Measurements from ENCODE around the gene SYTL4.
"Not testable (repeated sequence)": the region's sequence is repeated elsewhere in the genome, so short reads cannot be mapped to it uniquely, and the experiment has no call there.

SYTL4 gene

GRCh38 chrX:100731441-100732281, at the start of gene SYTL4:
Gene SYTL4, minus strand, starts transcription at chrX:100732121. Its CDS starts 30,084 bp downstream, at chrX:100702037.
- peak; percentile 54 for DNase-seq (ENCODE audit: low spot score)

GRCh38 chrX:100769439-100769838, 37.5 kb upstream of the SYTL4 start:
- not testable (repeated sequence) for DNase-seq (ENCODE audit: low spot score)

GRCh38 chrX:100768679-100769338, 36.9 kb upstream of the SYTL4 start:
- DNase-seq (ENCODE audit: low spot score): peak; percentile 83

DNA sequence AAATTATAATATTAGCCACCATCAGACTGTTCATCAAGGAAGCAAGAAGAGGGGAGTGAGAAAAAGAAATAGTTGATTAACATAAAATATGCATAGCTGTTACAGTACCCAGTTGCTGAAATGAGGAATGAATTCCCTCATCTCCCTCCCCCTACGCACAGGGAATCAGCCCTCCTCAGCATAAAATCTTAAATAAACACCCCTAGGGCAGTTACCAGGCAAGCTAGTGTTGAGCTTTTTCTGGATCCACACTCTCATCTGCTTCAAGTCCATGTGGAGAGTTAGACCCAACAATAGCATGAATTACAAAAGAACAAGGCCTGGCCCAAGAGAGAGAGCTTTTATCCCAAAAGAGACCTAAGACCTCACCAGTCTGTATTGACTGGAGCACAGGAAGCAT, 19.0 kb upstream of the SYTL4 start:
- no peak for DNase-seq (ENCODE audit: low spot score)

- no peak for DNase-seq (ENCODE audit: low spot score)
Measured at GRCh38 chrX:100748108-100748507, 16.2 kb upstream of the SYTL4 start.

DNA sequence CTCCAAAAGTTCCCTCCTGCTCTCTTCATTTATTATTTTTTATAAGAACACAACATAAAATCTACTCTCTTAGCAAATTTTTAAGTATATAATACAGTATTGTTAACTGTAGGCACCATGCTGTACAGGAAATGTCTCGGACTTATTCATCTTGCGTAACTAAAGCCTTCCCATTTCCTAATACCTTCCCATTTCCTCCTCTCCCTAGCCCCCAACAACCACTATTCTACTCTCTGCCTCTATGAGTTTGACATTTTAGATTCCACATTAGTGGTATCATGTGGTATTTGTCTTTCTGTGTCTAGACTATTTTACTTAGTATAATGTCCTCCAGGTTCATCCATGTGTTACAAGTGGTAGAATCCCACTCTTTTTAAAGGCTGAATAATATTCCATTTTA, 15.8 kb upstream of the SYTL4 start:
- no peak for DNase-seq (ENCODE audit: low spot score)

- no peak for DNase-seq (ENCODE audit: low spot score)
Measured at GRCh38 chrX:100747090-100747489, 15.2 kb upstream of the SYTL4 start.

DNA sequence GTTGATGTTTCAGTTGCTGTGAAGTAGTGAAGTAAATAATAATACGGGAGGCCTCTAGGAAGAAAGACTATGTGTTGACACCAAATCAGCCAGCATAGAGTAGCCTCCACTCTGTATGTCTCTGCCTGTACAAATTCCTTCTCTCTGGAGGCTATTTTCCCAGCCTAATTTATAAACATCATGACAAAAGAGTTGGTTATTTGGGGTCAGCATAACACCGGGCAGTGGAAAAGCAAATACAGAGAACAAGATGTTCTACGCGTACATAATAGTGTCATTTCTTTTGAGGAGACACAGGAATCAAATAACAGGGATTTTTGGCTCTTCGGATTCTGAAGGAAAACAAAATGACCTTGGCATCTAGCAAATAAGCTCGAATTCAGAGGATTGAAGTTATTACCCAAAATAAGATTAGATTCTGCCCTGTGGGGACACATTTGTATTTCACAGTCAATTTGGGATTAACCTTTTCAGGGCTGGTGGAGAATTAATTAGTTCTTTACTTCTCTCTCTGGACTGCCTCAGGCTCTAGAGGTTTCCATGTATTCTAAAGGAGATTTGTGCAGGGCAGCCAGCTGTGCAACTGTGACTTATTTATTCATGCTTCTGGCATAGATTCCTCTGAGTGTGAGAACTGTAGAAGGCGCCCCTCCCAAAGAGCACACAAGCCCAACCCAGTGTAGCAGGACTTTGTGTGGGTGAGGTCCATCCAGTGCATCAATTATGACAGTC, 14.1 kb upstream of the SYTL4 start:
- no peak for DNase-seq (ENCODE audit: low spot score)

DNA sequence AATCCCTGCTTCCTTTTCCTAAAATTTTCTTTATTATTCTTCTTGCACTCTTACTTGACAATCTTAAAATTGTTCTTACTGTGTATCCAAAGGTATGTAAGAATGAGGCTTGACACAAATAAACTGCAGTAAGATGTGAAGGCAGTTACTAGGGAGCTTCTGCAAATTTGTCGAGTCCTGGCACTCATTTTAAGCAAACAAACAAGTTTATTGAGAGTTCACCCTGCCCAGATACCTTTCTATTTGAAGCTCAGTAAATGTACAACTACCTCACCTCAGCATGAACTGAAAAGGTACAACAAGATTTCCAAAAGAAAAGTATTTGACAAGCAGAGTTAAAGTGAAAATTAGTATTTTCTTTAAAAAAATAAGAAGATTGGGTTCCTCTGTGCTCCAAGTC, 13.3 kb upstream of the SYTL4 start:
- no peak for DNase-seq (ENCODE audit: low spot score)

GRCh38 chrX:100743009-100743607, 11.2 kb upstream of the SYTL4 start:
- DNase-seq (ENCODE audit: low spot score): no peak

DNA sequence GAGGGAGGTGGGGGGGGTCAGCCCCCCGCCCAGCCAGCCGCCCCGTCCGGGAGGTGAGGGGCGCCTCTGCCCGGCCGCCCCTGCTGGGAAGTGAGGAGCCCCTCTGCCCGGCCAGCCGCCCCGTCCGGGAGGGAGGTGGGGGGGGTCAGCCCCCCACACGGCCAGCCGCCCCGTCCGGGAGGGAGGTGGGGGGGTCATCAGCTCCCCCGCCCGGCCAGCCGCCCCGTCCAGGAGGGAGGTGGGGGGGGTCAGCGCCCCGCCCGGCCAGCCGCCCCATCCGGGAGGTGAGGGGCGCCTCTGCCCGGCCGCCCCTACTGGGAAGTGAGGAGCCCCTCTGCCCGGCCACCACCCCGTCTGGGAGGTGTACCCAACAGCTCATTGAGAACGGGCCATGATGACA, 7.9 kb downstream of the SYTL4 start:
- DNase-seq (ENCODE audit: low spot score): not testable (repeated sequence)

GRCh38 chrX:100721328-100721727, 10.6 kb downstream of the SYTL4 start:
- DNase-seq (ENCODE audit: low spot score): no peak

GRCh38 chrX:100720301-100720700, 11.6 kb downstream of the SYTL4 start:
- no peak for DNase-seq (ENCODE audit: low spot score)

DNA sequence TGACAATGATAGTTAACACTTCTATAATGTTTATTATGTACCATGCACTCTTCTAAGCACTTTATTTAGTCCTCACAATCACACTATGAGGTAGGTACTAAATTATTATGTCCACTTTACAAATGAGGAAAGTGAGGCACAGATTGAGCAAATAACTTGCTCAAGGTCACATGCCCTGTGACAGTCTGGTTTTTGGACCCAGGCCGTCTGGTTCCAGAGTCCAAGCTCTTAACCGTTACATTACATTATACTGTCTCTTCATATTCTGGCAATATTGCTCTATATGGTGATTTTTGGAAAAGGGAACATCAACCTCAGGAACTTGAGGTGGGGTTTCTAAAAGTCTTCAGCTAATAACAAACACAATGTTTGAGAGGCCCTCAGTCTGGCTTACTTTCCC, 12.8 kb downstream of the SYTL4 start:
- DNase-seq (ENCODE audit: low spot score): no peak

GRCh38 chrX:100717363-100717762, 14.6 kb downstream of the SYTL4 start:
- DNase-seq (ENCODE audit: low spot score): no peak

- DNase-seq (ENCODE audit: low spot score): no peak
Measured at GRCh38 chrX:100710816-100711215, 21.1 kb downstream of the SYTL4 start.

DNA sequence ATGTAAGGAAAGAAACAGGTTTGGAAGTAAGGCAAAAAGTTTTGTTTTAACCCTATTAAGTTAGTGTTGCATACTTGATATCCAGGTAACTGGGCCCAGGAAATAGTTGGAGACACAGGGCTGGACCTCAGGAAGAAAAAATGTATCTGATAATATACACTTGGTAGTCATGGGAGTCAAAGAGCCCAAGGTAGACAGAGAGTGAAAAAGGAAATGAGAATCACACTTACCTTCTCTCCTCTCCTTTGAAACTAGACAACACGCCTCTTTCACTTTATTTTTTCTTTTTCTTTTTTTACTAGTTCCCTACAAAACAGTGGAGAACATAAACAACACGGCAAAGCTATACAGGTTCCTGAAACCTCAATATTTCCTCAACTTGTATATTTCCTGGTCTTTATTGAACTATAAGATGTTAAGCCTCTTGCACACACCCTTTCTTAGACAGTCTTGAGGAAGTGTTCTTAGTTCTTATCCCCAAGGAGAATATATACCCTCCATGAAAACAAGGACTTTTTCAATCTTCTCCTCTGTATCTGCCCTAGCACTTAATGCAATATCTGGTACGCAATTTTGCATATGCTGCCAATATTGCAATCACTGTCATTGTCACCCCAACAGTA, 27.2 kb downstream of the SYTL4 start:
- no peak for DNase-seq (ENCODE audit: low spot score)

DNA sequence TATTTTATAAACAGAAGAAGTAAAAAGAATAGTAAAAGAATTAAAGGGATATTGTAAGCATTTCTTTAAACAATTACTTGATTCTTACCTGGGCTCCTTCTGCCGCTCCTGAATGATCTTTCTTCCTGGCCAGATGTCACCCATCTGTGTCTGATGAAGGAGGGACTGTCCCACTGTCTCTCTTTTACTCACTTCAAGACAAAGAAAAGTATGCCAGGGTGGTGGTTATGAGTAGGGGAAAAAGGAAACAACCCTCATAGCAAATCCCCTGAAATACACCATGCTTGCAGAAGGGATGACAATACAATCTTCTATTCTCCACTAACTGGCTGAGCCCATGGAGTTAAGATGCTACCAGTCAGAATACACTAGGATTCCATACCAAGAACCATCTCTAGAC, 31.1 kb downstream of the SYTL4 start:
- no peak for DNase-seq (ENCODE audit: low spot score)

DNA sequence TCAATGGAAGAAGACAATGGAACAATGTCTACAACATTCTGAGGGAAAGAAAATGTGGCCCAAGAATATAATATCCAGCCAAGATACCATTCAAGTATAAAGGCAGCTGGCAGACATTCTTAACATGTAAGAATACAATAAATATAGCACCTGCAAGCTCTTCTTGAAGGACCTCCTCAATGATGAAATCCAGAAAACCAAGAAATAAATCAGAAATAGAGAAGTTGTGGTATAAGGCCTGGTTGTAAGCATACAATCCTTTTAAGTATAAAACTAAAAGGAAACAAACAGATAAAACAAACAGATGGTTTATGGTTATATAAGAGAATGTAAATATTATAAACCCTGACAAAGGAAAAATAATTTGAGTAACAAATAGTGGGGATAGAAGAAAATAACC, 33.4 kb downstream of the SYTL4 start:
- no peak for DNase-seq (ENCODE audit: low spot score)

- DNase-seq (ENCODE audit: low spot score): no peak
Measured at GRCh38 chrX:100696699-100697351, 35.1 kb downstream of the SYTL4 start.

DNA sequence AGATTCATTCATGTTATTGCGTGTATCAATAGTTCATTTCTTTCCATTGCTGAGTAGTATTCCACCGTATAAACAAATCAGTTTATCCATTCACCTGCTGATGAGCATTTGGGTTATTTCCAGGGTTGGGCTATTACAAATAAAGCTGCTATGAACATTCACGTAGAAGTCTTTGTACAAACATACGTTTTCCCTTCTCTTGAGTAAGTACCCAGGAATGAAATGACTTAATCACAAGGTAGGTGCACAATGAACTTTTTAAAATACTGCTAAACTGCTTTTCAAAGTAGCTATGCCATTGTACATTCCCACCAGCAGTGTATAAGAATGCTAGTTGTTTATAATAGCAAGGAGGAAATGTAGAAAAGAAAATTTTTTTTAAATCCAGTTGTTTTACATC, 35.9 kb downstream of the SYTL4 start:
- no peak for DNase-seq (ENCODE audit: low spot score)
